Calu3 (cell line): ENCODE measurements around the gene YOD1. TPM values are rescaled to one million over a fixed set of nuclear protein-coding genes. Genes with fewer than 3 reads are reported as not detected.

Experiments
- Bru-seq: library from RNA; stranded (reverse); fragments of 400-500 nt; gene quantifications from one replicate; lab custom pipeline; 2021; lab: Mats Ljungman, UMichigan
- BruChase-seq, 2 experiments: library from RNA; stranded (reverse); fragments of 400-500 nt; gene quantifications; one replicate each; lab custom pipeline; 2021; lab: Mats Ljungman, UMichigan
- BruUV-seq: library from RNA; stranded (reverse); fragments of 400-500 nt; replicated peaks from 2 replicates; lab custom pipeline; 2021; lab: Mats Ljungman, UMichigan
- CTCF ChIA-PET: fragments of 300-600 bp; sonication (Branson Sonifier 250); formaldehyde crosslinking; loops from one replicate; lab custom pipeline; 2022; ENCODE audit warnings: antibody characterized with exemption; lab: Charles Lee
- DNase-seq: peaks from one replicate; pipeline ENCODE4 v3.0.0; 2022
- H3K27ac Mint-ChIP-seq: one replicate; pipeline ENCODE4 v1.8.0; 2022; ENCODE audit warnings: mixed read lengths; ENCODE audit not compliant: unreplicated experiment
- H3K27me3 Mint-ChIP-seq: one replicate; pipeline ENCODE4 v1.8.0; 2022; ENCODE audit warnings: mixed read lengths; ENCODE audit not compliant: unreplicated experiment
- H3K36me3 Mint-ChIP-seq: one replicate; pipeline ENCODE4 v1.8.0; 2022; ENCODE audit warnings: mild to moderate bottlenecking, moderate library complexity, mixed read lengths; ENCODE audit not compliant: insufficient read depth, unreplicated experiment
- H3K4me1 Mint-ChIP-seq: one replicate; pipeline ENCODE4 v1.8.0; 2022; ENCODE audit warnings: mild to moderate bottlenecking, low read depth, mixed read lengths; ENCODE audit not compliant: unreplicated experiment
- H3K4me3 Mint-ChIP-seq: one replicate; pipeline ENCODE4 v1.8.0; 2022; ENCODE audit warnings: mild to moderate bottlenecking, low read depth, moderate library complexity, mixed read lengths; ENCODE audit not compliant: unreplicated experiment
- H3K9me3 Mint-ChIP-seq: one replicate; pipeline ENCODE4 v1.8.0; 2022; ENCODE audit warnings: low read depth, mixed read lengths; ENCODE audit not compliant: unreplicated experiment
- intact Hi-C: fragments of 100-400 bp; cut with micrococcal nuclease; formaldehyde crosslinking; loops from one replicate; pipeline ENCODE4 v1.10.0; 2022; ENCODE audit not compliant: unreplicated experiment
- long read RNA-seq: library from polyadenylated mRNA; stranded (forward); transcript quantifications from one replicate; pipeline ENCODE4 v2.0.0, GENCODE V29; 2022
- total RNA-seq: library from RNA; stranded (reverse); gene quantifications from 2 replicates; pipeline ENCODE4 v1.2.3, GENCODE V29; 2022
- TF ChIP-seq, protein P1 (sequence below): fragments of 200-600 bp; IDR thresholded peaks from one replicate; pipeline ENCODE4 v1.8.0; 2022; ENCODE audit warnings: antibody characterized with exemption; ENCODE audit not compliant: unreplicated experiment

YOD1 gene
- 17.7 and 22.4 TPM in 2 replicates for total RNA-seq
- percentile 98 among the genes with signal in this experiment for Bru-seq, nascent RNA
- percentile 88 among the genes with signal in this experiment for BruChase-seq, experiment 1, labeled RNA remaining after a 6-hour chase
- BruChase-seq, experiment 2, labeled RNA remaining after a 2-hour chase, result percentile 97 among the genes with signal in this experiment
- long read RNA-seq, full-length matches to known transcripts, result 8 of 12 reads
- long read RNA-seq, partial matches to known transcripts, result 0 of 12 reads
- long read RNA-seq, other reads (novel, unspliced or antisense), result 4 of 12 reads

DNA sequence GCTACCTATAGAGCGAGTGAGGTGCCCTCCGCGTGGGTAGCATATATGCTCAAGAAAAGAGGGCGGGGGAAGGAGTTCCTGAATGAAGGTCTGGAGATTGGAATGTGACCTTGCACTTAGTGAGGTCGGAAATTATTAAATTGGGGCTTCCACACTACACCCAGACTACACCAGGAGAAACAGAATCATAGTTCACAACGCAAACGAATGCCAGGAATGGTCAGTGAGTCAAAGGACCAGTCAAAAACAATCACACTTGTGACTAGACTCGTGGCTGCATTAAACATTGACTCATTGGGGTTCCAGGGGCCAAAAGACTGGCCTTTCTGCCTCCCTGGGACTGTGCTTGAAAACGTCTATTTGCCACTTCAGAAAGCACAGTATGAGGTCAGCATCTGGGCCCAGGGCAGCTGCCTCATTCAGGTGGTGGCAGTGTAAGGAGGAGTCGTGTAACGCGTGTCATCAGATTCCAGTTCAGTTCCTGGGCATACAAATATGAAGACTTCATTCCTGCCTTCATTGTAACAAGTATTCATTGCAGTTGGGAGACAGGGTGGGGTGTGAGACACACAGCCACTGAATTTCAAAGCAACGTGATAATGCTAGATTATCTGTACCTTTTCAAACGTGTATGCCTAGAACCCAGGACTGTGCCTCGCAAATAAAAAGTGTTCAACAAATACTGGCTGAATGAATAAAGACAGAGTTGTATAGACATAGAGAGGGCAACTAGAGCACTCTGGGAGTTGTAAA lies at the start of gene YOD1:
YOD1 (minus strand) TSS at position 18 of the 753 bp plus-strand sequence. CDS start 178 bp downstream, outside the sequence.
- Mint-ChIP-seq H3K27ac (peak within 1 kb of the TSS; percentile 93), H3K36me3 (peaks cover 76% of the 10 kb centered on the region), H3K27me3 (no peaks in the 10 kb centered on the region), H3K4me1 (peaks cover 57% of the 10 kb centered on the region), H3K4me3 (peak within 1 kb of the TSS; percentile 97), H3K9me3 (no peaks in the 10 kb centered on the region)
- TF ChIP-seq, protein P1, sequence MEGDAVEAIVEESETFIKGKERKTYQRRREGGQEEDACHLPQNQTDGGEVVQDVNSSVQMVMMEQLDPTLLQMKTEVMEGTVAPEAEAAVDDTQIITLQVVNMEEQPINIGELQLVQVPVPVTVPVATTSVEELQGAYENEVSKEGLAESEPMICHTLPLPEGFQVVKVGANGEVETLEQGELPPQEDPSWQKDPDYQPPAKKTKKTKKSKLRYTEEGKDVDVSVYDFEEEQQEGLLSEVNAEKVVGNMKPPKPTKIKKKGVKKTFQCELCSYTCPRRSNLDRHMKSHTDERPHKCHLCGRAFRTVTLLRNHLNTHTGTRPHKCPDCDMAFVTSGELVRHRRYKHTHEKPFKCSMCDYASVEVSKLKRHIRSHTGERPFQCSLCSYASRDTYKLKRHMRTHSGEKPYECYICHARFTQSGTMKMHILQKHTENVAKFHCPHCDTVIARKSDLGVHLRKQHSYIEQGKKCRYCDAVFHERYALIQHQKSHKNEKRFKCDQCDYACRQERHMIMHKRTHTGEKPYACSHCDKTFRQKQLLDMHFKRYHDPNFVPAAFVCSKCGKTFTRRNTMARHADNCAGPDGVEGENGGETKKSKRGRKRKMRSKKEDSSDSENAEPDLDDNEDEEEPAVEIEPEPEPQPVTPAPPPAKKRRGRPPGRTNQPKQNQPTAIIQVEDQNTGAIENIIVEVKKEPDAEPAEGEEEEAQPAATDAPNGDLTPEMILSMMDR, result no peak
- peak; percentile 73 for DNase-seq
- BruUV-seq, result no TSS peak
- intact Hi-C loops, result loop anchor here (2.0 to 10.0 kb wide), 3 partner anchors 19 to 47 kb away; partner anchors contain the start of gene C1orf116
- CTCF ChIA-PET, result interaction anchor here (1.0 to 4.9 kb wide), 4 partner anchors 10 to 26 kb away, joined by 3 to 54 read pairs (median 4); partner anchors contain the start of gene C1orf116

DNA sequence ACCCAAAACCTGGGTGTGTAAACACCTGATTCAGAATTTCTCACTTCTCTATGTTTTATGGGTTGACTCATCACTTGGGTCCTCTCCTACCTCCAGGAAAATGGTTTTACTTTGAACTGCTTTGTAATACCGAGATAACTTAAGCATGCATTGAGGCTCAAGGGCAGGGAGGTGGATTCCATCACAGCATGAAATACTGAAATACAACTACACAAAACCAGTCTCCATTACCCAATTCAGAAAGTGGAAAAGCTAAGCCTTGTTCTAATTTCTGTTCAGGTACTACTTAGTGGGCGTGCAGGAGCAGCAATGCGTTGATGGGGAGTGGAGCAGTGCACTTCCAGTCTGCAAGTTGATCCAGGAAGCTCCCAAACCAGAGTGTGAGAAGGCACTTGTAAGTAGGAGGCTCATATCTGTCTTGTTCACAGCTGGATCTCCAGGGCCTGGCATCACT lies 46.9 kb upstream of the YOD1 start:
- H3K27ac Mint-ChIP-seq, result no peak overlapping the region
- TF ChIP-seq, protein P1, result no peak
- no peaks in the 10 kb centered on the region for H3K36me3 Mint-ChIP-seq
- peaks cover 13% of the 10 kb centered on the region for H3K4me1 Mint-ChIP-seq
- no peak for DNase-seq
- H3K9me3 Mint-ChIP-seq, result peaks cover 5% of the 10 kb centered on the region
- no TSS peak for BruUV-seq
- CTCF ChIA-PET, result interaction anchor here (0.6 kb wide), 1 partner anchor 846 kb away, joined by 4 read pairs; no protein-coding TSS in a partner anchor
- H3K27me3 Mint-ChIP-seq, result no peaks in the 10 kb centered on the region
- intact Hi-C loops, result no loop called here
- H3K4me3 Mint-ChIP-seq, result no peak overlapping the region

DNA sequence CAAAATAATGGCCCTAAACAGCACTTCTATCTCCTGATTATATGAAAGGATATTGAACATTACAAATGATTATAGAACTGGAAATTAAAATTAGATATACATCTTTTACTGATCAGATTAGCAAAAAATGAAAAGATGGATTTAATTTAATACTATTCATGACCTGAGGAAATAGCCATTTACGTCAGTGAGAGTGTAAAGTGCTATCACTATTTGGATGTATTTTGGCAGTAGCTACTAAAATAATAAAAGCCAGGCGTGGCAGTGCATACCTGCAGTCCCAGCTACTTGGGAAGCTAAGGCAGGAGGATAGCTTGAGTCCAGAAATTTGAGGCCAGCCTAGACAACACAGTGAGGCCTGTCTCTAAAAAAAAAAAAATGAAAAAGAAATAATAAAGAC lies 42.9 kb upstream of the YOD1 start:
- BruUV-seq, result no TSS peak
- peaks cover 10% of the 10 kb centered on the region for H3K36me3 Mint-ChIP-seq
- peaks cover 11% of the 10 kb centered on the region for H3K4me1 Mint-ChIP-seq
- intact Hi-C loops, result loop anchor here (5.0 kb wide), 1 partner anchor 63 kb away; no protein-coding TSS in a partner anchor
- no peak for DNase-seq
- no peak overlapping the region for H3K27ac Mint-ChIP-seq
- no peaks in the 10 kb centered on the region for H3K27me3 Mint-ChIP-seq
- CTCF ChIA-PET, result interaction anchor here (1.3 kb wide), 1 partner anchor 311 kb away, joined by 3 read pairs; no protein-coding TSS in a partner anchor
- no peak overlapping the region for H3K4me3 Mint-ChIP-seq
- TF ChIP-seq, protein P1, result no peak
- no peaks in the 10 kb centered on the region for H3K9me3 Mint-ChIP-seq

DNA sequence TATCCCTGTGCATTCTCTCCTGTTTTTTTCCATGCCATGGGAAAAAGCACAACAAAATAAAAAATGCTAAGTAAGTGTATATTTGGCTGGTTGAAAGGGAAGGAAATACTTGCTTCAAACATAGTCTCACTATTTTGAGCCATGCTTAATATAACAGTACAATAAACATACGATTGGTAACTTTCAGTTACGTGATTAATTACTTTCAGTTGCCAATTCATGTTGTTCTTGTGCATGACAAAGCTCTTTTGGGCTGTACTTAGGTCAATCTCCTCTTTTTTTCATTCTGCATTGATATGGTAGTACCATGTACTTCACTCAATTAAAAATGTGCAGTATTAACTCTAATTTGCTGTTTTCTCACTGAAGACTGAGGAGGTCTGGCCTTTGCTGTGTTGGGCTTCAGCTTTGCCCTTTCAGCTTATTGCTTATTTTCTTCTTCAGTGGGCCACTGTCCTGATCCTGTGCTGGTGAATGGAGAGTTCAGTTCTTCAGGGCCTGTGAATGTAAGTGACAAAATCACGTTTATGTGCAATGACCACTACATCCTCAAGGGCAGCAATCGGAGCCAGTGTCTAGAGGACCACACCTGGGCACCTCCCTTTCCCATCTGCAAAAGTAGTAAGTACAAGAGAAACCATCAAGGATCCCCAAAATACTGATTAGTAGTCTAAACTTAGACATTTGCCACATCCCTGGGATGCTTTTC lies 40.3 kb upstream of the YOD1 start:
- Mint-ChIP-seq H3K4me1 (peaks cover 27% of the 10 kb centered on the region), H3K9me3 (no peaks in the 10 kb centered on the region), H3K36me3 (peaks cover 10% of the 10 kb centered on the region), H3K27ac (no peak overlapping the region), H3K27me3 (no peaks in the 10 kb centered on the region), H3K4me3 (no peak overlapping the region)
- DNase-seq, result no peak
- CTCF ChIA-PET, result no interaction called here
- intact Hi-C loops, result loop anchor here (5.0 kb wide), 1 partner anchor 66 kb away; no protein-coding TSS in a partner anchor
- TF ChIP-seq, protein P1, result no peak
- no TSS peak for BruUV-seq
